Measurements from ENCODE around the gene HBA2.
"Not testable (repeated sequence)": the region's sequence is repeated elsewhere in the genome, so short reads cannot be mapped to it uniquely, and the experiment has no call there.

HBA2 gene

GRCh38 chr16:155031-155398, 17.7 kb upstream of the HBA2 start:
- no peak for DNase-seq (ENCODE audit: low read depth, low spot score)

GRCh38 chr16:159136-159849, 13.4 kb upstream of the HBA2 start:
- no peak for DNase-seq (ENCODE audit: low read depth, low spot score)

- DNase-seq (ENCODE audit: low read depth, low spot score): not testable (repeated sequence)
Measured at GRCh38 chr16:160242-160641, 12.4 kb upstream of the HBA2 start.

- no peak for DNase-seq (ENCODE audit: low read depth, low spot score)
Measured at GRCh38 chr16:160691-161190, 11.9 kb upstream of the HBA2 start.

GRCh38 chr16:162271-162991, 10.2 kb upstream of the HBA2 start:
- no peak for DNase-seq (ENCODE audit: low read depth, low spot score)

- DNase-seq (ENCODE audit: low read depth, low spot score): not testable (repeated sequence)
Measured at GRCh38 chr16:163139-163538, 9.5 kb upstream of the HBA2 start.

GRCh38 chr16:163696-164095, 9.0 kb upstream of the HBA2 start:
- DNase-seq (ENCODE audit: low read depth, low spot score): not testable (repeated sequence)

GRCh38 chr16:164134-164823, 8.4 kb upstream of the HBA2 start:
- not testable (repeated sequence) for DNase-seq (ENCODE audit: low read depth, low spot score)

GRCh38 chr16:164827-165538, 7.7 kb upstream of the HBA2 start:
- DNase-seq (ENCODE audit: low read depth, low spot score): no peak

GRCh38 chr16:165539-166374, 6.9 kb upstream of the HBA2 start, which contains the start of gene HBM:
Gene HBM (plus strand): TSS chr16:165978. CDS start chr16:165998, 20 bp downstream.
- no peak for DNase-seq (ENCODE audit: low read depth, low spot score)

- DNase-seq (ENCODE audit: low read depth, low spot score): no peak
Measured at GRCh38 chr16:166375-167121, 6.1 kb upstream of the HBA2 start.

GRCh38 chr16:167122-167690, 5.5 kb upstream of the HBA2 start:
- DNase-seq (ENCODE audit: low read depth, low spot score): no peak

GRCh38 chr16:168424-168823, 4.3 kb upstream of the HBA2 start:
- no peak for DNase-seq (ENCODE audit: low read depth, low spot score)

GRCh38 chr16:169014-169413, 3.7 kb upstream of the HBA2 start:
- DNase-seq (ENCODE audit: low read depth, low spot score): no peak

GRCh38 chr16:170088-170507, 2.6 kb upstream of the HBA2 start:
- DNase-seq (ENCODE audit: low read depth, low spot score): not testable (repeated sequence)

GRCh38 chr16:170788-171187, 1.9 kb upstream of the HBA2 start:
- no peak for DNase-seq (ENCODE audit: low read depth, low spot score)

GRCh38 chr16:173211-173854, 657 bp downstream of the HBA2 start:
- DNase-seq (ENCODE audit: low read depth, low spot score): not testable (repeated sequence)

GRCh38 chr16:173928-174769, 1.5 kb downstream of the HBA2 start:
- not testable (repeated sequence) for DNase-seq (ENCODE audit: low read depth, low spot score)
